ENCODE measurements around the gene DCAF6. TPM values are rescaled to one million over a fixed set of nuclear protein-coding genes. Genes with fewer than 3 reads are reported as not detected.

The DCAF6 gene
- total RNA-seq, 1 donor from 2014 or later, result 28.1 TPM

DNA sequence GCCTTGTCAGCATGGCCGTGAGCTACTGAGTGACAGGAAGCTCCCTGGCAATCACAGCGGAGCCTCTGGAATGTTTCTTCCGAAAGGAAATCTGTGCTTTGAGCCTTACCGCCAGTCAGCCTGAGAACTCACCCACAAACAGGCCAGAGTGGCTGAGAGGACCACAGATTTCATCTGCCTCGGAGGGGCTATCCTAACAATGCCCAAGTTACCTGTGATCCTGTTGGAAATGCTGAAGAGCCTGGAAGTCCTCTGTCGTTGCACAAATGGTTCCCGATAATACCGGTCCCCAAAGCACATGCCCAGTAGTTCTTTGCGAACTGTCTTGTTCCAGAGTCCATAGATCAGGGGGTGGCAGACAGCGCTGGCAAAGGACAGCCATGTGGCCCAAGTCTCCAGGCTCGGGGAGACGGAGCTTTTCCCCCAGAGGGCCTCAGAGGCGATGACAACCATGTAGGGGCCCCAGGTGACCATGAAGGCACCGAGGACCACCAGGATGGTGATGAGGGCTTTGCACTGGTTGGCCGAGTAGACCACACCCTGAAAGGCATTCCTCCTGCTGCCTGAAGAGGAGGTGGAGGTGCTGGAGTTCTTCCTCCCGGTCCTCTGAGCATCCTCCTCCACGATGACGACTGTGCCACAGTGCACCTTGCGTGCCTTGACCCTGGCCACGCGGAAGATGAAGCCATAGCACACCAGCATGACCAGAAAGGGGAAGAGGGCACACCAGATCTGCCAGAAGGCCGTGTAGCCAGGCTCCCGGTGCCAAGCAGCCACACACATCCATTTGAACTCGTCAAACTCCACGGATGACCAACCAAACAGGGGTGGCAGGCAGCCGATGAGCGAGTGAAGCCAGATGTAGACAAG, 160.0 kb downstream of the DCAF6 start:
- H3K9me3 Mint-ChIP-seq (ENCODE audit: unreplicated experiment), result peaks cover 9% of the 10 kb centered on the region
- H3K27me3 Mint-ChIP-seq (ENCODE audit: unreplicated experiment), result peaks cover 4% of the 10 kb centered on the region

DNA sequence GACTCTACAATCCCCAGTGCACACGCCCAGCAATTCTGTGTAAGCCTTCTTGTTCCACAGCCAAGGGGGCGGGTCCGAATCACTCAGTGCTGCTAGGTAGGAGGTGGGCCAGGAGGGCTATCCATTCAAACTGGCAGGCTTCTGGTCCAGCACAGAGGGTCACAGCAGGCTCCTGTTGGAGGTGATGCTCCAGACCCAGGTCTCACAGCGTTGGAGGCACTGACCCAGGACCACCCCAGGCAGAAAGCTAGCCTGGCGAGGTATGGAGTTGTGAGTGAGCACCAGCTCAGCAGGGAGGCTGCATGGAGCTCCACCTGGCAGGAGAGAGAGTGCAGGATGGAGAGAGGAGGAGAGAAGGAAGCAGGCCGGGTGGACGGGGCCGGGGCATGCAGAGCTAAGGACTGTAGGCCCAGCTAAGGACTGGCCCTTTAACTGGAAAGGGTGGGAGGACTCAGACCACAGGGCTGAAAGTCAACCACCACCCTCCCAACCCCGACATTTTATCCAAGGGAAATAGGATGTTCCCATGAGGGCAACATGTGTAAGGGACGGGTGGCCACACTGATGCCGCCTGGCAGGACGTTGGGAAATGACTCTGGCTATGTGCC, 161.5 kb downstream of the DCAF6 start:
- H3K4me1 Mint-ChIP-seq (ENCODE audit: low read depth, unreplicated experiment), result peaks cover 2% of the 10 kb centered on the region
- H3K4me3 Mint-ChIP-seq (ENCODE audit: unreplicated experiment), result no peak overlapping the region
- DNase-seq, result no peak
- H3K9me3 Mint-ChIP-seq (ENCODE audit: unreplicated experiment), result peaks cover 7% of the 10 kb centered on the region
- peaks cover 2% of the 10 kb centered on the region for H3K27me3 Mint-ChIP-seq (ENCODE audit: unreplicated experiment)
- no peak overlapping the region for H3K27ac Mint-ChIP-seq (ENCODE audit: unreplicated experiment)
- TF ChIP-seq, protein P1, sequence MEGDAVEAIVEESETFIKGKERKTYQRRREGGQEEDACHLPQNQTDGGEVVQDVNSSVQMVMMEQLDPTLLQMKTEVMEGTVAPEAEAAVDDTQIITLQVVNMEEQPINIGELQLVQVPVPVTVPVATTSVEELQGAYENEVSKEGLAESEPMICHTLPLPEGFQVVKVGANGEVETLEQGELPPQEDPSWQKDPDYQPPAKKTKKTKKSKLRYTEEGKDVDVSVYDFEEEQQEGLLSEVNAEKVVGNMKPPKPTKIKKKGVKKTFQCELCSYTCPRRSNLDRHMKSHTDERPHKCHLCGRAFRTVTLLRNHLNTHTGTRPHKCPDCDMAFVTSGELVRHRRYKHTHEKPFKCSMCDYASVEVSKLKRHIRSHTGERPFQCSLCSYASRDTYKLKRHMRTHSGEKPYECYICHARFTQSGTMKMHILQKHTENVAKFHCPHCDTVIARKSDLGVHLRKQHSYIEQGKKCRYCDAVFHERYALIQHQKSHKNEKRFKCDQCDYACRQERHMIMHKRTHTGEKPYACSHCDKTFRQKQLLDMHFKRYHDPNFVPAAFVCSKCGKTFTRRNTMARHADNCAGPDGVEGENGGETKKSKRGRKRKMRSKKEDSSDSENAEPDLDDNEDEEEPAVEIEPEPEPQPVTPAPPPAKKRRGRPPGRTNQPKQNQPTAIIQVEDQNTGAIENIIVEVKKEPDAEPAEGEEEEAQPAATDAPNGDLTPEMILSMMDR (IDR thresholded peaks at IDR 0.05; ENCODE audit: partially characterized antibody, unreplicated experiment), result no peak
- peaks cover 26% of the 10 kb centered on the region for H3K36me3 Mint-ChIP-seq (ENCODE audit: unreplicated experiment)

More for the DNA sequence above, 160.0 kb downstream of the DCAF6 start:
- TF ChIP-seq, protein P1 (IDR thresholded peaks at IDR 0.05; ENCODE audit: partially characterized antibody, unreplicated experiment), result no peak
- H3K4me1 Mint-ChIP-seq (ENCODE audit: low read depth, unreplicated experiment), result peaks cover 4% of the 10 kb centered on the region
- no peak for DNase-seq
- H3K36me3 Mint-ChIP-seq (ENCODE audit: unreplicated experiment), result peaks cover 26% of the 10 kb centered on the region
- H3K4me3 Mint-ChIP-seq (ENCODE audit: unreplicated experiment), result no peak overlapping the region
- H3K27ac Mint-ChIP-seq (ENCODE audit: unreplicated experiment), result no peak overlapping the region

DNA sequence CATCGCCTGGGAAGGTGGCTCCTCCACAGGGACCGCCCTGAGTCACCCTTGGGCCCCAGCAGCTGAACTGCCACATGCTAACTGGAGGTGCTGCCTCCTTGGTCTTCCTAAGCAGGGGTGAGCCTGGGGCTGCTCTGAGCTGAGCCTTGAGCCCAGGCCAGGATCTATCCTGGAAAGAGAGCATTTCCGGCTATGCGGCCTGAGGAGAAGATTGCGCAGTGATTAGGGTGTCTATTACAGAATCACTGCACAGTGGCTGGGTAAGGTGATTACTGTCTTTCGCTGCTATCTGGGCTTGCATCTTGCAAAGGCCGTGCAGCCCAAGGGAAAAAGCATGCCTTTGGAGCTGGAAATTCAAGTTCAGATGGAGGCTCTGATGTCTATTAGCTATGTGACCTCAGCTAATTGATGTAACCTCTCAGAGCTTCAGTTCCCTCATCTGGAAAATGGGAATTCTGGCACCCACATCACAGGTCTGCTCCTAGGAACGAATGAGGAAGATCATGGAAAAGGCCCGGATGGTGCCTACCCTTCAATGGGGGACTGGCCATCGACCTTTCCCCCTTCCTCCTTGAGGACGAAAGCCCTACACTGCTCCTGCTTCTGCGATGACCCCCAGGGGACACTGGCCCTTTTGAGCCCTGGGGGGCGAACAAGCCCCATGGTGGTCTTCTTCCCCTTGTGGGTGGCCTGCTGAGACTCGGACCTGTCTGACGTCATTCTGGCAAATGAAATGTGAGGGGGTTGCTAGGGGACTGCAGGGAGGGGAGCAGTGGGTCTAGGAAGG, 162.2 kb downstream of the DCAF6 start:
- peaks cover 29% of the 10 kb centered on the region for H3K36me3 Mint-ChIP-seq (ENCODE audit: unreplicated experiment)
- H3K4me1 Mint-ChIP-seq (ENCODE audit: low read depth, unreplicated experiment), result peaks cover 4% of the 10 kb centered on the region
- no peak overlapping the region for H3K4me3 Mint-ChIP-seq (ENCODE audit: unreplicated experiment)
- H3K27ac Mint-ChIP-seq (ENCODE audit: unreplicated experiment), result no peak overlapping the region
- DNase-seq, result no peak
- H3K27me3 Mint-ChIP-seq (ENCODE audit: unreplicated experiment), result peaks cover 2% of the 10 kb centered on the region
- H3K9me3 Mint-ChIP-seq (ENCODE audit: unreplicated experiment), result peaks cover 7% of the 10 kb centered on the region
- TF ChIP-seq, protein P1 (IDR thresholded peaks at IDR 0.05; ENCODE audit: partially characterized antibody, unreplicated experiment), result no peak

DNA sequence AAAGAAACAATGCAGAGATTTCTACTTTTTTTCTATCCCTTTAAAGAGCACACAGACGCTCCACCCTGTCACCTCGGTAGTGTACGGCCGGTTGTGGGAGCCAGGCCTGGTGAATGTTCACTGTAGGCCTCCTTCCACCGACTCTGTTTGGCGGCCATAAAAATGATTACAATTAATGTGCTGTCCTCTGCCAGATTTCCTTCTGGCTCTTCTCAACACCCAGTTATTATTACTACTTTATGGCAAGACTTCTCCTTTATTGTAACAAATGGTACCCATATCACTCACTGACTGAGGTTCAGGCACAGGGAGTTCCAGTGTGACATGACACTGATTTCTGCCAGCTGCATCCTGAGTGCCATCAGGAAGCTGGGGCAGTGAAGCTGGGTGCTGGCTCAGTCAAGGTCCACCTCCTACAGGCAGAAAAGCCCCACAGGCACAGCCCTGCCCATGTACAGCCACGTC, 162.9 kb downstream of the DCAF6 start:
- TF ChIP-seq, protein P1 (IDR thresholded peaks at IDR 0.05; ENCODE audit: partially characterized antibody, unreplicated experiment), result no peak
- H3K27ac Mint-ChIP-seq (ENCODE audit: unreplicated experiment), result no peak overlapping the region
- H3K4me3 Mint-ChIP-seq (ENCODE audit: unreplicated experiment), result no peak overlapping the region
- peaks cover 7% of the 10 kb centered on the region for H3K9me3 Mint-ChIP-seq (ENCODE audit: unreplicated experiment)
- peaks cover 25% of the 10 kb centered on the region for H3K36me3 Mint-ChIP-seq (ENCODE audit: unreplicated experiment)
- DNase-seq, result no peak
- H3K4me1 Mint-ChIP-seq (ENCODE audit: low read depth, unreplicated experiment), result peaks cover 2% of the 10 kb centered on the region
- peaks cover 2% of the 10 kb centered on the region for H3K27me3 Mint-ChIP-seq (ENCODE audit: unreplicated experiment)
